Islet precursor cell (in vitro differentiated cells): ENCODE results near the gene AGXT2.

Experiments
- DNase-seq: peaks from one replicate; pipeline ENCODE4 v3.0.0-alpha.2; 2018

AGXT2 gene

DNA sequence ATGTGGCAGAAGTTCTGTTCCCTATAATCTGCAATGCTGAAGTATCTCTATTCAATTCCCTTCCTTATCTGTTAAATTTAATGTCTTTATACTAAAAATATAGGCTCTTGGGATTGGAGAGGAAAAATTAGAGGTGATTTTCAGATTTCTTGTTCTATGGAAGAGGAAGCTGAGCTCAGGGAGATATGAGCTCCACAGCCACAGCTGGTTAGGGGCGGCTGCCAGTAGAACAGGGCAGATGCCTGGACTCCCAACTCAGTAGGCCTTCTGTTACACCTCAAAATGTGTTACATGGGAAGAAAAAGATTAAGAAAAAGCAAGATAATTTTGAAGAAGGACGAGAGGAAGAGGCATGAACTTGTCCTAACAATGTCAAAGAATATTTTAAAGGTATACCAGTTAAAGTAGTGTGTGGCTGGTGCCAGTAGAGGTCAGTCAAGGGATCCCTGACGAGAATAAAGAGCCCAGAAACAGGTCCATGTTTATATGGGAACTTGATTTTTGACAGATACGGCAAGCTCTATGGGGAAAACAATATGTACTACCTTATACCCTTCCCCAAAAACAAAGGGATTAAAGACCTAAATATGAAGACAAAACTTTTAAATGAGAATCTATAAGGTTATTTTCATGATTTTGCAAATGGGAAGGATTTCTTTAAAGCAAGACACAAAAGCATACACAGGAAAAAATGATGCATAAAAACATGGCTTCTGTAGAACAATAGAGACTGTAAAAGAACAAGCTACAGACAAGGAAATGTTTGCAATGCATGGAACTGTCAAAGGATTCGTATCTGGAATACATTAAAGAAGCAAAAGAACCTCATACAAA, 89.7 kb downstream of the AGXT2 start:
- no peak for DNase-seq

DNA sequence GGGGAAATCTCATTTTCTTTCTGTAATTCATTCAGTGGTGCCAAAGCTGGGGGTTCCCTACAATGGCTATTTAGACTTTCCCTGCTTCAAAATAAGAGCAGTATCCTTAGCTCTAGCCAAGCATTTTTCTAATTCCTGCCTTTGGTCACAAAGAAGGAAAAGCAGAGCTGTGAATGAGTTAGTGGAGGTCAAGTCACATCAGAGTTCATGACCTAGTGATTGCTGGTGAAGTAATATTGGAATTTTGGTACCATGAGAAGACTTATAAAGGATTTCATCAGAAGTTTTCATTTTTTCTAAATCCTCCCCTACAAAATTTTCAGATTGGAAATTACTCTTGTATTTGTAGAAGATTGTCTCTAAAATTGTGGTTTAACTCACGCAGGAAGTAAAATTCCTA, 90.4 kb downstream of the AGXT2 start:
- no peak for DNase-seq
